Activated CD8-positive, alpha-beta memory T cell treated with anti-CD3 and anti-CD28 coated beads, Interleukin-2, amount 50 U/mL, for 48 hours (primary cell): ENCODE results near the gene SEMA6A.

Experiments
- DNase-seq: peaks from one replicate; pipeline ENCODE4 v3.0.0-alpha.2; 2020

Gene SEMA6A

DNA sequence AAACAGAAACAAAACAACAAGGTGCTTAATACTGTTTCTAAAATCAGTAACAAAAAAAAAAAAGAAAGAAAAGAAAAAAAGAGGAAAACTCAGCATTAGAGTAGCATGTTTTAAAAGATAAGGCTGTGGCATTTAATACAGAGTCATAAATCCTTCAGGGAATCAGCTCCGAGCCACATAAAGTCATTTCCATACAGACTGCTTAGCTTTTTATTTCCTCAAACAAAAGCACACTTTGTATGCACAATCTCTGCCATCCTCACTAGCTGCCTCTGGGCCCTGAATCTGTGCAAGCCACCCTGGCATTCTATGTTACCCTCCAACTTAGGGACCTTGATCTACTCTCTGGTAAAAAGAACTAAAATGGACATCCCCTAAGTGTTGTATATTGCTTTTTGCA, 87.6 kb downstream of the SEMA6A start:
- DNase-seq = no peak

DNA sequence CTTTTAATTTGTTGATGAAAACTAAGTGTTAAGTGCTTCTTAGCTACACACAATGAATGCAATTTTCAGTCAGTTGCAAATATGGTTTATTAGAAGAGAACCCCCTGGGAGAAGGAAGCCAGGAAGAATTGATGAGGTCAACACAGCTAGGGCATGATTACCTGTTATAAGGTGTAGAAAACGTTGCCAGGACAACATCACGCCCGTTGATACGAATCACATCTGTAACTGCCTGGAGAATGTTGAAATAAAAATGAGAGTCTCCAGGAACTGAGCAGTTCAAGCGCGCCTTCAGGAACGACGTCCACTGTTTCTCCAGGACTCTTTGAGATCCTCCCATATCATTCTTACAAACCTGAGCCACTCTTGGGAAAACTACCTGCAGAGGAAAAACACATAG, 88.0 kb downstream of the SEMA6A start:
- DNase-seq = no peak

DNA sequence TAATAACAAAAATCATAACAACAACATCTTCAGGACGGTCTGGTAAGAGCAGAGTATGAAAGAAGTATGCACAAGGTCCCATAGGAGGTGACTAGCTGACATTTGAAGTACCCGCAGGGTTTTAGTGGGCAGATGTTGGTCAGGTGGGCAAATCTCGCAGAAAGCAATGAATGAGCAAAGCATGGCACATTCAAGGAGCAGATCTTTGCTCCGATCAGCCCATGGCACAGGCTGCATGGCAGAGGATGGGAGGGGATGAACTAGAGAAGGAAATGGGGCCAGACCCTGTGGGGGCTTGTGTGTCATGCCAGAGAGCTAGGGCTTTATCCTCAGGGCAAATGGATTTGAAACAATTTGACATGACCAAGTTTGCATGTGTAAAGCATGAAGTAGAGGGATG, 90.0 kb downstream of the SEMA6A start:
- no peak for DNase-seq

DNA sequence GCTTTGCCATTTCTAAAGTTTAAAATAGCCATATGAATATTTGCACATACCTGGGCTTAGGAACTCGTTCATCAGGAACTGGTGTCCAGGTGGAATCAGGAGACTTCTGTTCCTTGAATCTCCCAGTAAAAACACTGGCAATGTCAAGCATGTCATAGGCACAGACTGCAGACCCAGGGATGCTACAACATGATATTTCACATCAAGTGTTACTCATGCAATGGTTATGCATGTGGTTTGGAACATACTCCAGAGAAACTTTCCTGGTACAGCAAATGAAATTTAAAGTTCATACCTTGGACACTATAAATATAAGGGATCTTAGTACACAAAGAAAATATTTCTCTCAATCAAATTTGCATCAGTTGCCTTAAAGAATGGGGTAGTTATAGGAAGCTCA, 92.2 kb downstream of the SEMA6A start:
- DNase-seq = no peak

DNA sequence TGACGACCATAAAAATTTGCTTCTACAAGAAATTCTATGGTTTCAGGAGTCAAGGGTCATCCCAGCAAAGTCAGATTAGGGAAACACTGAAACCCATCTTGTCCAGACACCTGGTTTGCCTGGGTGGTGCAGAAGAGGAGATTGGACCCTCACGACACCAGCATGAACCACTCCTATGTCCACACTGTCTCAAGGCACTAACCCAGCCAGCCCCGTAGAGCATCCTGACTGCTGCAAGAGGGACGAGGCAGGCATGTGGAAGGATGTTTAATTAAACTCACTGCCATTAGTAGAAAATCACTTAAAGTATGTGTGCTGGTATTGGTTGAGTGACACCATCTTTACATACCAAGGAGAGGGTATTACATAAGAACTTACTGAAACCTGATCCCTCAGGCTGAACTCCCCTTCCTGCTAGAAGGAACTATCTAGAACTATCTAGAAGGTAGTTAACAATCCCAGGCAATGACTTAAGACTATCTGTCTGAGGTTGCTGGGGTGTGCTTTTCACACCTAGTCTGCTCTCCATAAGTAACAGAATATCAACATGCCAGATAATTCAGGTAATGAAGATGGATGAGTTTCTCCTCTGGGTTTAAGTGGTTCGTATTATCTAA, 93.6 kb downstream of the SEMA6A start:
- DNase-seq = no peak

DNA sequence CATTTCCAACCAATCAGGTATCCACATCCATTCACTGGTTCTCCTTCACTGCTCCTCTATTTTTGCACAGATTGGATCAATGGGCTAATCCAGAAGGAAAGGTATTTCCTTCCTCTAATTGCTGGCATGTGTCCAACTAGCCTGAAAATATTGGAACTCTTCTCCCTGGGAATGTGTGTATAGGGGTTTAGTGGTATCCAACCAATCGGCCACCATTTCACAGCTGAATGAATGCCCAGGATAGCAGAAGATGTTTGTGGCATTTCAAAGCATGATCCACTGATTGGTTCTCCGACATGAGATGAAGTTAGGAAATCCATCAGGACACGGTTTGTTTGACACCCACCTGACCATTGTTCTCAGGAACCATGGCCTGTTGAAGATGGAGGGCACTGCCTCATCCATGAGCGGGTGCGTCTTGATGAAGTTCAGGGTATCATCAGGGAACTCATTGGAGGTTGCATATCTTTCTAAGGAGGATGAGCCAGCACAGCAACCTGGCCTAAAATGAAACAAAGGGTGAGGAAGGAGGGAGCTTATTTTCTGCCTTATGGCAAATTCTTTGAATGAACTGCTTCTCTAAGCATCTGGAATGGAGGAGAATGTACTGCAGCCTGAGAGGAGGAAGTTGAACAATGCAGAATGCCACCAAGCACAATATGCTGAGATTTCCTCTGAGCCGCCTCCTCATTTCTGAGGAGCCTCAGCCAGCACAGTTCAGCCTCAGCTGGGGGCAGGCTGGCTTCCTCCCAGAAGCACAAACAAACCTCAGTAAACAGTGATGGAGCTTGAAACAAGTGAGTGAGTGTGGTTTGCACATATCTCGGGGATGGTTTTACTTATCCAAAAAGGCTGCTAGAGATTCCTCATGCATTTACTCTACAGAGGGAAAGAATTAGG, 94.6 kb downstream of the SEMA6A start:
- DNase-seq = no peak

DNA sequence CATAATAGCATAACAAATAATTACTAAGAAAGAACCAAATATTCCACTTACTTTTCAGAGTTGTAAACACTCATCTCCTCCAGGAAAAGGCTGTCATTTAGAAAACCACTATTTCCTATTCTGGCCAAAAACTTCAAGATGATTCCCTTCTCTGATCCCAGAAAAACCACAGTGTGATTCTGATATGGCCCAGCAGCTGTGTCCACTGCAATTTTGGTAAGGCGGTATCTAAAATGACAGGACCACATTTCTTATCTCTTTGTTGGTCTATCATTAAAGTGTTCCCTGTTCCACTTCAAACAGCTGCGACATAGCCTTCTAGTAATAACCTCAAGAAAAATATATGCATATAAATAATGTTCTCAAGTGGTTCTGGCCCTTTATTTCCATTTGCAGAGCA, 96.1 kb downstream of the SEMA6A start:
- DNase-seq = no peak

DNA sequence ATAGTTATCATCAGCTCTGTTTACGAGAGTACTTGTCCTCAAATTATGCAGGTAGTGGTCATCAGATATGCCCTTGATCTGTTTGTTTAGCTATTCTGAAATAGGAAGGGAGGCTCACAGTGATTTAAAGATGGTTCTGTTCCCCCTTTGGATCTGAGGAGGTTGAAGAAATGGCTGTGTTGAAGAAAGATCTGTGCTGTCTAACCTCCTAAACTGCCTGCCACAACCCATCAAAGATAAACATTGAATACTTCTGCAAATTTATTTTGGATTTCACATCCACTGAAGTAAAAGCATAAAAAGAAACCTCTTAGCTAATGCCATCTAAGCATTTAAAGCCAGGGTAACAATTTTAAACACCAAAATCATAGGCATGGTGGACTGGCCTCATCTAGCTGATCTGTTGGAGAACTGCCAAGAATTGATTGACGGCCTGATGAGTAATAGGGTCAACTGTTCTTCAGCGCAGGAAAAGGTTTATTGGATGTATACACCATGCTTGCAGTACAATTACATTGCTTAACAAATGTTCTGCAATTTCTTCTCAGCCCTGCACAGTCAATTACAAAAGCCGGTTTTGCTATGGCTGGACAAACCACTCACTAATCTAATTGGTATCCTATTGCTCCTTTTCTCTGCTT, 97.6 kb downstream of the SEMA6A start:
- DNase-seq = no peak

DNA sequence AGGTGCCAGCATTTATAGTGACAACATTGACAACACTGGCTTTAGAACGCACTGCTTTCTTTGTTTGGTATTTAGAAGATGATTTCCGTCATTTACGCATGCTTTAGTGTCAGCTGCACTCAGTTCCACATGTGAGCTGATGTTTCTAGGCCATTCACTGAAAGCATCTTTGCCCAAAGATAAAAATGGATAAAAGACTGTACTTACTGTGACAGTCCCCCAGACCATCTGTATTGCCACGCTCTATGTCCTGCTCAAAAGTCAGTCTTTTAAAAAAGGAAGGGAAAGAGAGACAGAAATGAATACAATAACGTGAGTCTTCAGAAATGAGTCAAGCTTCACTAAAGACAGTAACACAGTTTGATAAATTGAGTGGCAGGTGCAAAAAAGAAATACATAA, 99.3 kb downstream of the SEMA6A start:
- no peak for DNase-seq

DNA sequence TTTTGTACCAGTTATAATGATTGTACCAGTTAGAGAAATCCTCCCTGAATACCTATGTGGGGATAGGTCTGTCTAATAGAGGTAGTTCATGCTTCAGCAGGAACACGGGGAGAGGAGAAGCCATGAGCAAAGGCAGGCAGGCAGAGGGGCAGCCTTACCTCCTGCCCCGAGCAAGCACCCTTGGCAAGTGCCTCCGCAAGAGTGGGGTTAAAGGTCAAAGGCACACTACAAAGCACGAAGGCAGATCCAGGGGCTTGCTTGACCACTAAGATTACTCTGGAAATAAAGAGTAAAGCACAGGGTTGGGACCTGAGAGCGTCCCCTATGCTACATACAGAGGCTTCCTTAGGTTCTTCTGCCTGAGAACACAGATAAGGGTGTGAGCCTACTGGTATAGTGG, 100.9 kb downstream of the SEMA6A start:
- DNase-seq = no peak

DNA sequence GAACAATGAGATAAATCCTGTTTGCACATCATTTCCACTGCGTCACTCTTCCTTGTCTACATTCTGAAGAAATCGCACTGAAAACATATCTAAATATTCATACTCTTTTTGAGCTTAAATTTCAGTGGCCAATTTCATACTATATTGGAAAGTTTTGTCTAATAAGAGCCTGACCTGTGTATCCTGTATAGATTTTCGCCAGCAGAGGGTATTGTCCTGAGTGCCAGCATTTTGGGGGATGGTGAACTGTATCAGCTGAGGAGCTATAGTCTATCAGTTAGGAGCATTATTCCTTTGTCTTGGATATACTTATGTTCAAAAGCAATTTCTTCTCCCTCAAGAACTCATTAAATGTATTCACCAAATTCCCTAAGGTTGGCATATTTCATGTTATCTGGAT, 102.3 kb downstream of the SEMA6A start:
- no peak for DNase-seq

DNA sequence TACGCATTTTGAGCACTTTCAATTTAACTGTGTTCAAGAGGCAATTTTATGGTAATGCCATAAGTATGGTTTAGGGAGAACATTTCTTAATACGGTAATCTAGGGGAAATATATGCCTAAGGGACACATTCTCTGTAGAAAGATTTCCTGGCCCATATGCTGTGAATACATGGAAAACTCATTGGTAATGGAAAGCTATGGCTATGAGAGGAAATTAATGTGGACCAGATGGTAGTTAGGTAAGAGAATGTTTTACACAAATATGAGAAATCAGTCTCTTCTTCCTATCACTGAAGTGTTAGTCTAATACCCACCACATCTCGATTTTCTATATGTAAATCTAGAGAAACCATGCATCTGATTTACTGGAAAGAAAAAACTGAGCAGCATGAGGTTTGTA, 105.0 kb downstream of the SEMA6A start:
- DNase-seq = no peak

DNA sequence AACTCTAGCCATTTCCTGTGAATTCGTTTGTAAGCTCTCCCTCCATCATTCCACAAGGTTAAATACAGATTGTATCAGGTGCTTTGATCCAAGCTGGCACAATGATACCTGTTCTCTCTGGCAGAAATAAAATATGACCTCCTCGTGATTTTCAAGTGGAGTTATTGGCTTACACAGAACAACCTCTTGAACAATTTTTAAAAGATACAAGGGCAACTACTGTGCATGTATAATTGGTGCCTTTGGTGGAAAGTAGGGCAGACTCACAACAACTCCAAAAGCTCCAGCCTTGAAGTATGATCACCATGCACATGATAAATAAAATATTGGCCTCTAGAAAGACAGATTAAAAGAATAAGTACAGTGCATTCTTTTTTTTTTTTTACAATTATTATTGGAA, 106.0 kb downstream of the SEMA6A start:
- no peak for DNase-seq

DNA sequence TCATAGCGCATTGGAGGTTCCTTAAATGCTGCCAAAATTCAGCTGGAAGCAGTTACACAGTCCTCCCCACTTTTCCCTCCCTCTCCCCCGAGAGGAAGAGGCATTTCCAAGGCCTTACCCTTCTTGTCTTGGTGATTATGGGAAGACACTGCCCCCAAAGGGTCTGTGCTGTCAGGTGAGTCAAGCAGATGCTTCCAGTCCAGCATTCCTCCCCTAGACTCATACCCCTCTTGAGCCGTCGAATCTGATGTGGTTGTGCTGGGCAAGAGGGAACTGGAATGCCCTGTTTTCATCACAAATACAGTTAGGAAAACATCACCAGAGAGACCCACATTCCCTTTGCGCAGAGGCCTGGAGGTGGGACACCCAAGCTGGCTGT, 107.2 kb downstream of the SEMA6A start:
- DNase-seq = no peak

DNA sequence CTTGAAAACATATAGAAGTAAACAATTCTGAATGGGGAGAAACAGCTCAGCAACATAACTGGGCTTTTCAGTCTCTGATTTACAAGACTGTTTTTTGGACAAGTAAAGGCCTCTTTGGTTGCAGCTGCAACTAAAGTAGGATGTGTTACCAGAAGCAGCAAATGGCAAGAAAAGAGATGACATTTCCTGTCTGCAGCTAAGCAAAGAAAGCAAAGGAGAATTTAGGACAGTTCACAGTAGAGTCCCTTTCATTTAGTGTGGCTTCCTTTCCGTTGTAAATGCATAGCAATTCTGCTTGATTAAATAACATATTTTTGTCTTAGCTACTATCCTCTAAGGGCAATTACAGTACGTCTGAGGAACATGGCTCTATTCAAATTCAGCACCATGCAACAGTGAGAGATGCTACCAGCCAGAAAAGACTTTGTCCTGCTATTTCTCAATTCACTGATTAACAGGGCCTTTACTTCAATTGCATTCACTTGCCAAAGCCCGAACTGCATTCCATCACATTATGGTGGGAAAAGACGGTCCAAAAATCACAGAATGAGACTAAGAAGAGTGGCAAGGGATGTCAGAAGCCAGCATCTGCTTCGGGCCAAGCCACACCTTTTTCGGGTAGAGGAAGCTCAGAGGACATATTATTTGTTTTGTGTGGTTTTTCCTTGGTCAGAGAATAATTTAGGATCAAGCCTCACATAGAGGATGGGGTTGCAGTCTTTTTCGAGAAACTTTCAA, 107.7 kb downstream of the SEMA6A start:
- no peak for DNase-seq

DNA sequence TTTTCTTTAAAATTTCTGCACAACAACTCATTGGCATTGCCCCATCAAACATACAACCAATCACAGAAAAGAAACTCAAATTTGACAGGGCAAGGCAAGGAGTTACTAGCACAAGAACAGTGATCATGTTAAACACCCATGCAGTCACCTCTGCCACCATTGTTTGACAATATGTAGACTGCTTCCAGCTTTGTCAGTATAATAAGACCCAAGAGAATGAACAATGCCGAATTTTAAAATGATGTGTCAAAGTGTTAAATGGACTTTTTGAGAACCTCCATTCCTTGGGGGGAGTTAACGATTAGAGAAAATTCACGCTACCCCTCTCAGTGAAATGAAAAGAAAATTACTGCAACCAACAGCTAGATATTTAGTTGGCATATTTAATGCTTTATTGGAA, 109.2 kb downstream of the SEMA6A start:
- DNase-seq = no peak

DNA sequence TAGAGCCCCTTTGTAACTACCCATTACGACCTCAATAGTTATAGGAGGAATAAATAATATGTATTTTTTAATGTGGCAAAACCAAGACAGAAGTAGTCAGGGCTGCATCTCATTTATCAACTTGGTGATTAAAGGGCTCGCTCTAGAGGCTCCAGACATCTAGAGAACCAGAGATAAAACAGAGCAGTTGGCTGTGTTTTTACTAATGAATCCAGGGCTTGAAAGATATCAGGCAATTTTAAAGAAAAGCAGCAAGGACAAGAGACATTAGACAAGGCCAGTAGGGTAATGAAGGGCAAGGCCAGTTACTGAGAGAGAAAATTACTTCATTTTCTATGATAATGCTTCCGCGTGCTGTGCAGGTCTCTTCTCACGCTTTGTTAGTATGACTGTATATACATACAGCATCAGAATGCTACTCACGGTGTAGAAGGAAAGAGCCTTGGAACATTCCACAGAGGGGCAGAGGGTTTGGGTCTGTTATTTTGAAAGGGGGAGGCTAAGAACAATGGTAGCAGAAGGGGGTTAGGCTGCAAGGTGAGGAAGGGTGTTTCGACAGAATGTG, 110.4 kb downstream of the SEMA6A start:
- DNase-seq = no peak

DNA sequence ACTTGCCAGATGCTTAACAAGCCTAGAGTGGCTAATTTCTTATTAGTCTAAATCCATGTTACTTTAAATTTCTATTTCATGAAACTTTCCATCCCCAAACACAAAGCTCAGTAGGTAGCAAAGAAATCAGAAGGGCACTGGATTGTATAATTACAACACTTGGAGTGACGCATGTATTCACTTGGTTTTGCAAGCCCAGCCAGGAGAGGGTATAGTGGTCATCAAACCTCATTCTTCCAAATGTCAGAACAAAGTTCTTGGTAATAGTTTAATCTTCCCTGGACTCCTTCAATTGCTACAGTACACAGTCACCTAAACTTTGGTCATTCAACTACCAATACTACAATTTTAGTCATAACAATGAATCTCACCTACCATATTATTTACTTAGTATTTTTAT, 112.1 kb downstream of the SEMA6A start:
- no peak for DNase-seq

DNA sequence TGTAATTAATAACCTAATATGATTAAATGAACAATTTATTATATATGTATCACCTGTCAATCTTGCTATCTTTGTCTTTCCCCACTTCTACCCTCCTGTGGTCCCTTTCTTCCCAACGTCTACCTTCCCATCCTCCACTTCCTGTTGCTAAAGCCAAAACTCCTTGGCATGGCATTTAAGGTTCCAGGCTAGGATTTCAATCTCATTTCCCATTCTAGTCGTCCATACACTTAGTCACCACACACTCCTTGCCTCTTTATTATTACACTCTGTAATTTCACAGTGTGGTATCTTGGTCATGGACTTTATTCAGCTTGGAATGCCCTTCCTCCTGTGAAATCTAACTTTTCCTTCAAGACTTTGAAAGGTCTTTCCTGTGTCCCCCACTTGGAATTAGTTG, 115.3 kb downstream of the SEMA6A start:
- no peak for DNase-seq

DNA sequence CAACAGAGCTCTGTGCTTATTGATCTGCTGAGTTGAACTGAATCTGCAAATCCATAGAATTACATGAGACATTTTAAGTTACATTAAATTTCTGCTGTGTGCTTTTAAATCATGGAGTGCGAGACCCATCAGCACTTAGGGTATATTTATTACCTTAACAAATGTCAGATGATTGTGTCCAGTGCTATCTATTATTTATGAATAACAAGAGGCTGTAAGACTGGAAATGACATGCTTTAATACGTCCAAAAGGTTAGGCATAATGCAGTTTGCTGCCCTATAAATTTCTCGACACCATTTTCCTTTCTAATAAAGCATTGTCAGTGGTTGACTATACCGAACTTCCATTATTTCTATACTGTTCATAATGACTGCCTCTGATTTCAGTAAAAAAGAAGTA, 117.6 kb downstream of the SEMA6A start:
- no peak for DNase-seq

DNA sequence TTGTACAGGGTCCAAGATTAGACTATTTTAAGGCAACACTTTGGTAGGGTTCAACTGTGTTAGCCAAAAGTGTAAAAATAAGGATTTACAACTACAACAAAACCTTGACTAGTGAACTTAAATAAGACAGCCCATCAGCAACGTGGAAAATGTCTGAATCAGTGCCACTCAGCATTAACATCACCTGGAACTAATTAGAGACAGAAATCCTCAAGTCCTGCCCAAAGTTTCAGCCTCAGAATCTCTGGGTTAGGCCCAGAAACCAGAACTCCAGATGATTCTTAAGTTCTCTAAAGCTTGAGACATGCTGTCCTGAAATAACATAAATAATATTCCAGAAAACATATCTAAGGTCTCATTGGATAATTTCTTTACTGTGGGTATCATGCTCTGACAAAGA, 118.6 kb downstream of the SEMA6A start:
- no peak for DNase-seq

DNA sequence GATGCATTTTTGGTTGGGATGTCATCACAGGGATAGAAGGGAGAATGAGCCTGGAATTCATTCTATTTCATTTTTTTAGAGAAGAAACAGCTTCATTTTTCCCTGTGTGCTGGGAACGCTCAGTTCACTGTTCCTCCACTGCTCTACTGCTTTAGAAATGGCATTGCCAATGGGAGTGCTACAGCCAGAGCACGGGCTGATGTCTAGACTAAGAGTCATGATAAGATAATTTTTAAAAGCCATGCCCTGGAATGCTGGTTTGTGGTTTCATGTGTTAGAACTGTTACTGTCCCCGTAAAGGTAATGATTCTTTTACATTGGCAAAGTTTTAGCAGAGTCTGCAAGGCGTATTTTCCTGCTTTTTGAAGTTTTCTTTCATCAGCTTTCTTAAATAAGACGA, 119.6 kb downstream of the SEMA6A start:
- DNase-seq = no peak

DNA sequence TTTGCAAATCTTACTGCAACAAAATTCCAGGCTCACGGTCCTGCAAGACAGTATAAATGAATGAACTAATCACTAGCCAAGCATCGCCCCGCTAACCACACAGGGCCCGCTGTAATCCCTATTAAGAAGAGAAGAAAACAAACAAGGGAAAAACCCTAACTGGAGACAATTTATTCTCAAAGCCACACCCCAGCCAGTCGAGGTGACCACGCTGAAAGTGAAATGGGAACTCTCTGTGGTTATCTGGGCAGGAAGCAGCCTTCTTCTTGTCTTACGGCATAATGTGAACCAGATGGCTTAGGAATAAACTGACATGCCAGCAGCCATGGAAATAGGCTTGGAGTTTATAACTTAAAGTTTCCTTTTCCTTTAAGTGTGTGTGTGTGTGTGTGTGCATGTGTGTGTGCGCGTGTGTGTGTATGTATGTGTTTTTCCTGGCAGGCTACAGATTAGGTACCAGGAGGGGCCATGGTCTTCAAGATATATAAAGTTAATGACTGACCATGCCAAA, 120.2 kb downstream of the SEMA6A start:
- DNase-seq = no peak
